Measurements from ENCODE around the gene FLRT1. TPM values are rescaled to one million over a fixed set of nuclear protein-coding genes. Genes with fewer than 3 reads are reported as not detected.

Gene FLRT1
- total and polyA plus RNA-seq, 2 experiments from 2014 or later = 0.76 to 1.1 TPM

- TF ChIP-seq ETS1 (IDR thresholded peaks at IDR 0.05) (no peak), EZH2 (IDR thresholded peaks at IDR 0.05; ENCODE audit: low read depth, unreplicated experiment) (no peak), ZNF331 (CRISPR knock-in tag; IDR thresholded peaks at IDR 0.05; ENCODE audit: low read depth) (no peak), CREB1 (CRISPR knock-in tag; IDR thresholded peaks at IDR 0.05; ENCODE audit: low read depth) (no peak), JUNB (IDR thresholded peaks at IDR 0.05; ENCODE audit: unreplicated experiment) (no peak), CTCF (conservative IDR thresholded peaks at IDR 0.05; ENCODE audit: low read depth in 2 of 2) (no peak), EZH2phosphoT487 (IDR thresholded peaks at IDR 0.05; ENCODE audit: unreplicated experiment) (no peak), NANOG (IDR thresholded peaks at IDR 0.05; ENCODE audit: borderline replicate concordance) (no peak)
Observed at GRCh38 chr11:64067230-64067993, 31.7 kb downstream of the FLRT1 start (continued).

GRCh38 chr11:64068705-64069400 is 33.1 kb downstream of the FLRT1 start:
- no peak overlapping the region for H3K4me2 ChIP-seq
- TF ChIP-seq ZNF331 (CRISPR knock-in tag; IDR thresholded peaks at IDR 0.05; ENCODE audit: low read depth) (no peak), EZH2 (IDR thresholded peaks at IDR 0.05; ENCODE audit: low read depth, unreplicated experiment) (no peak), EZH2phosphoT487 (IDR thresholded peaks at IDR 0.05; ENCODE audit: unreplicated experiment) (no peak), STAT1 (IDR thresholded peaks at IDR 0.05; ENCODE audit: unreplicated experiment) (no peak), POLR2AphosphoS5 (IDR thresholded peaks at IDR 0.05; ENCODE audit: low read depth) (no peak), JUNB (IDR thresholded peaks at IDR 0.05; ENCODE audit: unreplicated experiment) (no peak), ZNF114 (CRISPR knock-in tag; IDR thresholded peaks at IDR 0.05) (no peak), CREB1 (CRISPR knock-in tag; IDR thresholded peaks at IDR 0.05; ENCODE audit: low read depth) (no peak), ETS1 (IDR thresholded peaks at IDR 0.05) (no peak), CTCF (conservative IDR thresholded peaks at IDR 0.05; ENCODE audit: low read depth in 2 of 2) (no peak), REST (IDR thresholded peaks at IDR 0.05; ENCODE audit: unreplicated experiment) (no peak)

More at GRCh38 chr11:64068705-64069400, 33.1 kb downstream of the FLRT1 start:
- H3K27me3 Mint-ChIP-seq (ENCODE audit: insufficient read depth, low read depth, poor library complexity) = peaks cover 46% of the 10 kb centered on the region
- DNase-seq (ENCODE audit: low spot score) (no peak), ATAC-seq (no peak)
- no peaks in the 10 kb centered on the region for H3K36me3 ChIP-seq (ENCODE audit: insufficient read depth)
- H3K4me1 Mint-ChIP-seq = peaks cover 19% of the 10 kb centered on the region
- H3K79me2 ChIP-seq (replicated peaks; ENCODE audit: insufficient read depth) = no peaks in the 10 kb centered on the region
- no peak overlapping the region for H3K4me3 ChIP-seq
- H3K27ac Mint-ChIP-seq = no peak overlapping the region
- no peaks in the 10 kb centered on the region for H3K9me2 ChIP-seq (ENCODE audit: insufficient read depth)
- H3K9me3 Mint-ChIP-seq = no peaks in the 10 kb centered on the region
- H3K4me3 Mint-ChIP-seq = no peak overlapping the region
- peaks cover 79% of the 10 kb centered on the region for H3K27me3 ChIP-seq (ENCODE audit: insufficient read depth)
- H2AFZ ChIP-seq = no peak overlapping the region
- no peaks in the 10 kb centered on the region; the same call in 2 of the 3 replicates for H3K36me3 Mint-ChIP-seq (ENCODE audit: low read depth)
- H3F3A ChIP-seq (replicated peaks; ENCODE audit: low read depth) = no peaks in the 10 kb centered on the region
- H3K4me1 ChIP-seq (ENCODE audit: insufficient read depth) = peaks cover 5% of the 10 kb centered on the region; the same call in 1 of the 2 replicates
- H3K27ac ChIP-seq (ENCODE audit: low read depth) = no peak overlapping the region
- H4K20me1 ChIP-seq (replicated peaks; ENCODE audit: insufficient read depth) = peaks cover 5% of the 10 kb centered on the region; the same call in 1 of the 2 replicates
